ENCODE measurements around the gene ADARB2.

The ADARB2 gene

DNA sequence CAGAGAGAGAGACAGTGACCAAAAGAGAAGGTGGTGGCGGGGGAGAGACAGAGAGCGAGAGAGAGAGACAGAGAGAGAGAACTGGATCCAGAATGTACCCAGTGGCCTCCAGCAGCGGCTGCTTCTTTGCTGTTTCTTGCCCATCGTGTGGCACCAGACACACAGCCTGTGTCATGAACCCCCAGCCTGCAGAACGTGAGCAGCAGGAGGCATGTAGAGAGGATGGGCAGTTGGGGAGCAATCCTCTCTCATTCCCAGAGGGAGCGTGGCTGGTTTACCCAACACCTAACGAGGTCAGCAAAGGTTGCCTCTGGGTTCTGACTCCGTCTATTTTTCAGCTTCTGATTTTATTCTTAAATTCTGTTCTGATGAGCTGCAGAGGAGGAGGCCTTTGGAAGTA, 168.1 kb downstream of the ADARB2 start:
- Histone ChIP-seq H3K9me3 (ENCODE audit: control insufficient read depth, insufficient read depth, low read length) (no peaks in the 10 kb centered on the region), H3K4me2 (ENCODE audit: low read length) (no peak overlapping the region), H3K79me2 (ENCODE audit: control insufficient read depth, low read length) (no peaks in the 10 kb centered on the region), H3K27me3 (ENCODE audit: control insufficient read depth, low read length) (no peaks in the 10 kb centered on the region), H4K20me1 (ENCODE audit: control insufficient read depth, insufficient read depth, low read depth, low read length) (no peaks in the 10 kb centered on the region), H3K36me3 (ENCODE audit: control insufficient read depth, low read length) (no peaks in the 10 kb centered on the region), H3K9me2 (replicated peaks; ENCODE audit: control insufficient read depth, low read length) (no peaks in the 10 kb centered on the region), H3K4me3 (ENCODE audit: low read length) (no peak overlapping the region), H3K4me1 (ENCODE audit: control insufficient read depth, low read length) (peaks cover 49% of the 10 kb centered on the region), H3F3A (ENCODE audit: control insufficient read depth, insufficient read depth) (peaks cover 4% of the 10 kb centered on the region; the same call in 1 of the 2 replicates), H3K27ac (ENCODE audit: low read depth, low read length) (no peak overlapping the region)
- TF ChIP-seq EZH2phosphoT487 (IDR thresholded peaks at IDR 0.05; ENCODE audit: borderline replicate concordance, low read length), result no peak
- TF ChIP-seq, protein P1, sequence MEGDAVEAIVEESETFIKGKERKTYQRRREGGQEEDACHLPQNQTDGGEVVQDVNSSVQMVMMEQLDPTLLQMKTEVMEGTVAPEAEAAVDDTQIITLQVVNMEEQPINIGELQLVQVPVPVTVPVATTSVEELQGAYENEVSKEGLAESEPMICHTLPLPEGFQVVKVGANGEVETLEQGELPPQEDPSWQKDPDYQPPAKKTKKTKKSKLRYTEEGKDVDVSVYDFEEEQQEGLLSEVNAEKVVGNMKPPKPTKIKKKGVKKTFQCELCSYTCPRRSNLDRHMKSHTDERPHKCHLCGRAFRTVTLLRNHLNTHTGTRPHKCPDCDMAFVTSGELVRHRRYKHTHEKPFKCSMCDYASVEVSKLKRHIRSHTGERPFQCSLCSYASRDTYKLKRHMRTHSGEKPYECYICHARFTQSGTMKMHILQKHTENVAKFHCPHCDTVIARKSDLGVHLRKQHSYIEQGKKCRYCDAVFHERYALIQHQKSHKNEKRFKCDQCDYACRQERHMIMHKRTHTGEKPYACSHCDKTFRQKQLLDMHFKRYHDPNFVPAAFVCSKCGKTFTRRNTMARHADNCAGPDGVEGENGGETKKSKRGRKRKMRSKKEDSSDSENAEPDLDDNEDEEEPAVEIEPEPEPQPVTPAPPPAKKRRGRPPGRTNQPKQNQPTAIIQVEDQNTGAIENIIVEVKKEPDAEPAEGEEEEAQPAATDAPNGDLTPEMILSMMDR (IDR thresholded peaks at IDR 0.05; ENCODE audit: low read depth, low read length, poor library complexity, severe bottlenecking), result no peak

DNA sequence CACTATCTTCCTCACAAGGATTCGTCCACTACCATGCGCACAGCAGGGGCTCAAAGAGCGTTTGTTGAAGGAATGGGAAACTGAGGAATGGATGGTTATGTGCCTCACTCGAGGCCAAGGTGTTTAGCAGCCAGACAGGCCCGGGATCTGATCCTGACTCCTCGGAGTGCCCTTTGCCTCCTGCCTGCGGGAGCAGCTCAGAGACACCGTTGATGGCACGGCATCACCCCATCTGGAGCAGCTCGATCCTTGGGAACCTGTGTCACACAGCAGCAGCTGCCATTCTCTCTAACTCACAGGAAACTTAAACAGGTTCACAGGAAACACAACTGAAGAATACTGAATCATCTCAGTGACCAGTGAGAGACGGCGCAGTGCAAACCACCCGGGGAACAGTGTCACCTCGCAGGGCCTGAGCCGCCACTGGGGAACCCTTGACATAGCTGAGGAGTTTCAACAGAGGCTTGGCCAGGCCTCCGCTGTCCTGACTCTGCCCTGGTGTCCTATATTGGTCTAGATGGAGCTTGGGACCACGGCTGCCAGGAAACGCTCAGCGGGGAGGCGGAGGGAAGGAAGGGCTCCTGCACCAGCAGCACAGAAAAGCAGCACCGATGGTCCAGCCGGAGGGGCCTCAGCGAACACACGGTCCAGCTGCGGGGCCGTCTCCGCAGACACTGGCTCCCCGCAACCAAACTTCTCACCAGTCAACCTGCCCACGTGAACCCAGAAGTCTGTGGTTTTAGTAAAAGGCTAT, 169.4 kb downstream of the ADARB2 start:
- Histone ChIP-seq H3K4me3 (ENCODE audit: low read length) (no peak overlapping the region), H4K20me1 (ENCODE audit: control insufficient read depth, insufficient read depth, low read depth, low read length) (no peaks in the 10 kb centered on the region), H3K36me3 (ENCODE audit: control insufficient read depth, low read length) (no peaks in the 10 kb centered on the region), H3K27ac (ENCODE audit: low read depth, low read length) (no peak overlapping the region), H3K4me2 (ENCODE audit: low read length) (no peak overlapping the region), H3F3A (ENCODE audit: control insufficient read depth, insufficient read depth) (peaks cover 4% of the 10 kb centered on the region; the same call in 1 of the 2 replicates), H3K9me2 (replicated peaks; ENCODE audit: control insufficient read depth, low read length) (no peaks in the 10 kb centered on the region), H3K79me2 (ENCODE audit: control insufficient read depth, low read length) (no peaks in the 10 kb centered on the region), H3K9me3 (ENCODE audit: control insufficient read depth, insufficient read depth, low read length) (no peaks in the 10 kb centered on the region), H3K4me1 (ENCODE audit: control insufficient read depth, low read length) (peaks cover 41% of the 10 kb centered on the region), H3K27me3 (ENCODE audit: control insufficient read depth, low read length) (no peaks in the 10 kb centered on the region)
- TF ChIP-seq, protein P1 (IDR thresholded peaks at IDR 0.05; ENCODE audit: low read depth, low read length, poor library complexity, severe bottlenecking), result no peak
- TF ChIP-seq EZH2phosphoT487 (IDR thresholded peaks at IDR 0.05; ENCODE audit: borderline replicate concordance, low read length), result no peak

DNA sequence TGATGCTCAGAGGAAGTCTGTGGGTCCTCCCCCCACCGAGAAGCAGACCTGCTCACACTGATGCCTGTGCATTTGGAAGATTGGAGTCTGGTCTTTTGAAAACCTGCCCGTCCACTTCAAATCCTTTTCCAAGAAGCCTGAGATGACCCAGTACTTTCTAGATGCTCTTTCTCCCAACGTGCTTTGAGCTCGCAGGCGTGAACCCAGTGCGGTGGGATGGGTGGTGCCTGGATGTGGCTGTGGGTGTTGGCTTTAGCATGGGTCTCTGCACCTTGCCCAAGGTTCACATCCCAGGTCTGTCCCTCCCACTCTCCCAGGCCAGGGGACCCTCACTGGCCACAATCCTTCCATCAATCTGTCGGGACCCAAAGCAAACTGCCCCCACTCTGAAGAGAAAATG, 170.2 kb downstream of the ADARB2 start:
- Histone ChIP-seq H3K4me3 (ENCODE audit: low read length) (no peak overlapping the region), H3K9me3 (ENCODE audit: control insufficient read depth, insufficient read depth, low read length) (no peaks in the 10 kb centered on the region), H3K4me2 (ENCODE audit: low read length) (no peak overlapping the region), H3K27ac (ENCODE audit: low read depth, low read length) (no peak overlapping the region), H3K79me2 (ENCODE audit: control insufficient read depth, low read length) (no peaks in the 10 kb centered on the region), H3K36me3 (ENCODE audit: control insufficient read depth, low read length) (no peaks in the 10 kb centered on the region), H3K27me3 (ENCODE audit: control insufficient read depth, low read length) (no peaks in the 10 kb centered on the region), H4K20me1 (ENCODE audit: control insufficient read depth, insufficient read depth, low read depth, low read length) (no peaks in the 10 kb centered on the region), H3K4me1 (ENCODE audit: control insufficient read depth, low read length) (peaks cover 33% of the 10 kb centered on the region), H3F3A (ENCODE audit: control insufficient read depth, insufficient read depth) (peaks cover 4% of the 10 kb centered on the region; the same call in 1 of the 2 replicates), H3K9me2 (replicated peaks; ENCODE audit: control insufficient read depth, low read length) (no peaks in the 10 kb centered on the region)
- TF ChIP-seq EZH2phosphoT487 (IDR thresholded peaks at IDR 0.05; ENCODE audit: borderline replicate concordance, low read length), result no peak
- TF ChIP-seq, protein P1 (IDR thresholded peaks at IDR 0.05; ENCODE audit: low read depth, low read length, poor library complexity, severe bottlenecking), result no peak

Measured in DOHH2 (cell line).